ENCODE data around the gene CMSS1.

CMSS1 gene

DNA sequence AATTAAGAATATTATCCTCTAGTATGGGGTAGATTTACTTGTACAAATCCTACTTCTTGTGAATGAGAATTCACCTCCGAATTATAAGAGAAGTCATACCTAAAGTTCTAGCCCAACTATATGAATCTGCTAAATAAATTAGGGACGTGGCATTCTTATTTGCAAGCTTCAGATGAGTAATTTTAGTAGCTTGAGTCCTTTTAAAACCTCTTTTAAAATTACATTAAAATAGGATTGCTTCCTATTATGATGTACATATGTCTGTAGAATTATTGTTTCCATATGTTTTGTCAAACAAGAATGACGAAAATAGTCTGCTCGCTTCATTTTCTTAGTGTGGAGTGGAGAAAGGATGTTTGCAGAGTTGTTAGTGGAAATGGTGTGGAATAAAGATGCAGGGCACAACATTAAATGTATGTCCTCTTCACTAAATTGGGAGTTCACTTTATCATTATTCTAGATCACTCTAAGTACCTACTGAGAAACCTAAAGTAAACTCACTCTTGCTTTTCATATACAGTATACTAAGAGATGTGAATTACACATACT is 59.4 kb downstream of the CMSS1 start:
- DNase-seq = no peak

DNA sequence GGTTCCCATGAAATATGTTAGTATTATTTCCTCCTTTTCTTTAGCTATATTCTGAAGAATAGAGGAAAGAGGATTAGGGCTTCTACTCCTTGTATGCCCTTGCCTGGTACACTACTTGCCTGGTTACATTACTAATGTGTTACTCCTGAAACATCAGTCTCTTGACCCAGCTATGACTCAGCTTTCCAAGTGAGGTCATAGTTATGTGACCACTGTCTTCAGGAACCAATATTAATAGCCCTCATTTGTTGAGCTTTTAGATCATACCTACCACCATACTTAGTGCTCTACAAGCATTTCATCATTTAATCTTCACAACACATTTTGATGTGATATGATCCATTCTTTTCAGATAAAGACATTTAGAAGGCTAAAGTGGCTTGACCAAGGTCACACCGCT is 60.3 kb downstream of the CMSS1 start:
- no peak for DNase-seq

DNA sequence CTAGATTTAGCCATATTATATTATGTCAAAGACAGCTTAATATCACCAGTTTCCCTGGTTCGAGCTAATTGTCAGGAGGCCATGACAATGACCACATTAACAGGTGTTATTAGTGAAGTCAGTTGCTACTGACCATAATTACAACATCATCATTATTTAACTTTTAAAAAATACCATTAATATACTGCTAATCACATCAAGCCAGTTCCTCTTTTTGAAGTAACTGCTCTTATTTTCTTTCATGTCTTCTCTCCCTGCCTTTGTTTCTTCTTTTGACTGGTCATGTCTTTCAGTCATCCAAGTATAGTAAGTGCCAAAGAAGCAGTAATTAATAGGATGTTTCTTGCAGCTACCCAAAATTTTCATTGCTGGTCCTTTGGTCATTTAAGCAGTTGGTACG is 61.6 kb downstream of the CMSS1 start:
- DNase-seq = no peak

DNA sequence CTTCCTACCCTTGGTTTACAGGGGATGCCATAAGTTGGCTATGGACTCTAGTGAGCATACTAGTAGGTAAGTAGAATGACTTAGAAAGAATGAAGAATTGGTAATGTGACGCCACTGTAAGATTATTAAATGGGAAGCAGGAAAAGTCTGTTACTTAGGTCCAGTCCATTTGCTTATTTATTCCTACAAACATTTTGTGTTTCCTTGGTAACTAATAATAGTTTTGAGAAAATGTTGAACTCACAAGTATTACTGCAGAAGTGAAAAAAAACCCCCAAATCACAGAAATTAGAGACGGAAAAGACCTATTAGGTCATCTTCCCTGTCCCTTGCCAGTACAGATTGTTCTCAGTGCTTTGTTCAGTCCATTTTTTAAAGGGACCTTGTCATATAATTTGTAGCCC is 63.5 kb downstream of the CMSS1 start:
- no peak for DNase-seq

DNA sequence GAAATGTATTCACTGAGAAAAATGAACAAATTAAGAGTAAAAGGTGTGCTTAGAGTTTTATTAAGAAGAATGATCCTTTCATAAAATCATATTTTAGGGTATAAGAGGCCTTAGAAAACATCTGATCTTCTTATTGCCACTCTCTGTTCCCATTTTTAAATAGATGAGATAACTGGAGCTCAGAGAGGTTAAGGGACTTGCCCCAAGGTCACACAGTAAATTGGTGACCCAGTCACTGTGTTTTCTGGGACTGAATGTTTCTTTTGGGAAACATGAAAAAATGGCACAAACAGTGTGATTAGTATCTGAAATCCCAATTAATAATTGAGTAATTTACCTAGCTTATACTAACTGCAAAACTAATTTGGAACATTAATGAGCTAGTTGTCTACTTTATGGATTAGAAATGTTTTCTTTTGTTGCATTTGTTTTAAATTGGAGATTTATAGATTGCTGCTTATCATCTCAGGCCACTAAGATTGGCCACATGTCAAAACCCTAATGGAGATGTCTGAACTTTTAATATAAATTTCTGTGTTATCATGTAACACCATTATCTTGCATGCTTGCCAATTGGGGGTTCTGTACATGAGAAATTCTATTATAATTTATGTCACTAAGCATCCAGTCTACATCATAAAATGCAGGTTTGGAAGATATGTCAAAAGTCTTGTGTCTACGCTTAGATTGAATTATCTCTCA is 64.9 kb downstream of the CMSS1 start:
- no peak for DNase-seq

DNA sequence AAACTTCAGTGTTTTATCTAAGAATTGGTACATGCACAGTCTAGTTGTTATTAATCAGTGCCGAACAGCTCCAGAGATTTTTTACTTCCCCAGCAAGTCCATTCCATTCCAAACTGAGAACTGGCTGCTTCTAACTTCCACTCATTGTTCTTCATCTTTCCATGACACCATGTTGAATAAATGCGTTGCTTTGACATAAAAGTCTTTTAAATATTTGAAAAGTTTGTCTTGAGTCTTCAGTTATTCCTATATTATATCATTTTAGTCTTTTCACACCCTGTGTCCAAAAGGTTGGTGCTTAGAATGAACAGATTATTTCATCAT is 65.4 kb downstream of the CMSS1 start:
- DNase-seq = no peak

DNA sequence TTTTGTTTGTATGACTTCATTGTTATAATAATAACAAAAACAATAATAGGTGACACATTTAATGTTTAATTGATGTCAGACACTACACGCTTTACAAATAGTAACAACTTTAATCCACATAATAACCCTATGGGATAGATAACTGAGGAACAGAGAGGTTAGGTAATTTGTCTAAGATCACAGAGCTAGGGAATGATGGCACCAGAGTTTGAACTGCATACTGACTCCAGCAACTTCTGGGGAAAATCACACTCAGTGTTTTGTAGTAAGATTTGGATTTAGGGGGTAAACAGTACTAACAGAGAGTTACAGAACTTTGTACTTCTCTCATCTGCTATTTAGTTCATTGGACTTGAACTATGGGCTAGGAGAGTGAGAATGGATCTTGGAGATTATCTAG is 66.0 kb downstream of the CMSS1 start:
- no peak for DNase-seq

DNA sequence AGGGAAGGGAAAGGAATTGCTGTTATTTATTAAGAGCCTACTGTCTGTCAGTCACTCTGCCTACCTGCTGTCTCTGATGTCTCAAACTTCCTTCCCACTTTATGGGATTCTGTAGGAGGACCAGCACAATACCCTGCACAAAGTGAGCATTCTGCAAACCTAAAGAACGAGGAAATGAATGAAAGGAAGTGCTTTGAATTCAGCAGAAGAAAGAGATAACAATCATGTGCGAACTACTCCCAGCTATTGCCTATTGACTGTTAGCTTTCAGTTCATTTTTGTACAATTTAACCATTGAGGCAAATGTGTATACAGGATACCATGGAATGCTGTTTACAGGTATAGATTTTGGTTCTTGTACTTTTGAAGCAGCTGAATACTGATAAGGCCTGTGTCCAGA is 66.8 kb downstream of the CMSS1 start:
- DNase-seq = no peak

DNA sequence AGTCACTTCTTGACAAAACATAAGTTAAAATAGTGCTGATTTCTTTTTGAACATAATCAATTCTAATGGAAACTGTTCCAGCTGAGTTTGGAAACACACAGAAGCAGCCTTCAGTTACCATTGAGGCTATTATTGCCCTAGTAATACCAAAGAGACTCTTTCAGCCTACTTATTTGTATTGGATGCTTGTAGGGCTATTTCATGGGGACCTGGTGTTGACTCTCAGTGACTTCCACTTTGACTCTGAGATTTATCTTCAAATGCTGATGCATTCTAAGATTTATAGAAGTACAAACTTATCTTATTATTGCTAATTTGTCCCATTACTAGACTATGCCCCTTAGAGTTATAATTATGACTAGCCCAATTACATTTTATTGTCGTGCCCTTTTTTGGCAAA is 67.4 kb downstream of the CMSS1 start:
- DNase-seq = no peak

DNA sequence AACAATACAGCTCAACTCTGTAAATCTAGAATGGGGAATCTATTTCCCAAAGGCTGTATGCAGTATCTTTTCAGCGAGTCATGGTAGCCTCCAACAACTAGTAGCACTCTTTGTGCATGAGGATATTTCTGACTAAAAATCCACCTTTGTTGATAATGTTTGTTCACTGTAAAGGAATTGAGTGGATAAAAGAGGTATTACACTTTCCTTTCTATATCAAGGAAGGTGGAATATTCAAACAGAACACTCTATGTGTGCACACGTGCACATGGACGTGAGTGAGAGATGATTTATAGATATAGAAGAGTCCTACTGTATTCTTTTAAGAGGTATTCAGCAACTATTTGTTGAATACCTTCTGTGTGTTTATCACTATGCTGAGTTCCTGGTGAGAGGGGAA is 68.2 kb downstream of the CMSS1 start:
- no peak for DNase-seq

DNA sequence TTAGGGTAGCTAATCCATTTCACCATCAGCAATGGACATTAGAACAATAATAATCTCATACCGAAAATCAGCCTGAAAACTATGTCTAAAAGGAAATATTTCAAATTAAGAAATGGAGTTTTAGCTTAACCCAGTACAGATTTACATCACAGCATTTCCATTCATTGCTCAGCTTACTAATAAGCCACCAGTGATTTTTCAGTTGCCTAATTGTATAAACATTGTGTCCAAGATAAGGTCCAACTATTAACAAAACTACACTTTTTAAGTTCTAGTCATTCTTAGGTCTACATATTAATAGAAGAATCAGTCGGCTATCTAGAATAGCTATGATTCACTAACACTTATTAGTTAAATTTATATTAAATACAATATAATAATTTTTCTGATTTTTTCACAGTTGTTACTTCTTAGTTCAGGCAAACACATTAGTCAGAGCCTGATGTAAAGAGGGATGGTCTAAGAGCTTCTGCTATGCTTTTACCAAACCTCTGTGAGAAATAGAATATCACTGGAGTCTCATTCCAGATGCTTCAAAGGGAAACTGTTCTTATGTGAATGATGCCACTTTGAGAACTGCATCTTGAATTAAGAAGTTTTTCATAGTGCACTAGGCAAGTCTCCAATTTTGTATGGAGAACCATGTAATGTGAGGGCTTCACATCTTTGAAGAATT is 74.1 kb downstream of the CMSS1 start:
- DNase-seq = no peak

DNA sequence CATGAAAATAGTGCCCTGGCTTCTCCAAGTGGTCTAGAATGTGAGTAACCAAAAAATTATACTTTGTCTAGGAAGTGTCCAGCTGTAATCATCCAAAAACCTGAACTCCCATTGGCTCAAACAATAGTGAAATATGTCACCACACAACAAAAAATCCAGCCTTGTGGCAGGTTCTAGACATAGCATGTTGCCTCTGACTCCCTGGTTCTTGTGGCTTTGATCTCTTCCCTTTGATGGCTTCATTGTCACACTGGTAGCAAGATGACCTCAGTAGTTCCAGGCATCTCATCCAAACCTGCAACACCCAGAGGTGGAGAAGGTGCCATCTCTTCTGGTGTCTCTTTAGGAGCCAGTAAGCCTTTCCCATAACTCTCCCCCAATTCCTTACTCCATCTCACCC is 74.7 kb downstream of the CMSS1 start:
- DNase-seq = no peak

DNA sequence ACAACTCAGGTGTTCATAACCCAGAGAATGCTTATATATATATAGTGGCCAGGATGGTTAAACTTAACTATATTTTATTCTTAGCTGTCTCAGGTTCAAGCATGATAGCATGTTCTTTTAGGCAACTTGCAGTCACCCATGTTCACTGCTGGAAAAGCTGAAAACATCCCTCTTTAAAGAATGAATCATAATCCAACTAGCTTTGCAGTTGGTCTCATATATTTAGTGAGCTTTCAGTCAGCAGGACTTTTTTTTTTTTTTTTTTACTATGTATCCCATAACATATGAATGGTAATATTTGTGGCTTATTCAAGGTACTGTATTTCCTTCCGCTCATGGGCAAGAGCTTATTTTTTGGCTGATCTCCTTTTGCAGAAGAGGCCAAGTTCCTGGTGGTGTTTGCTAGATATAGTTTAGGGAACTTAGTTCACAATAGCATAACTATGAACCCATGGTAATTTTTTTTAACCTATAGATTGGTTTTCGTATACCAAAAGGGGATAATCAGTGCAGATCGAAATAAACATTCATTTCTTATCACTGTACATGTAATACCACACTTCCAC is 77.6 kb downstream of the CMSS1 start:
- DNase-seq = no peak

DNA sequence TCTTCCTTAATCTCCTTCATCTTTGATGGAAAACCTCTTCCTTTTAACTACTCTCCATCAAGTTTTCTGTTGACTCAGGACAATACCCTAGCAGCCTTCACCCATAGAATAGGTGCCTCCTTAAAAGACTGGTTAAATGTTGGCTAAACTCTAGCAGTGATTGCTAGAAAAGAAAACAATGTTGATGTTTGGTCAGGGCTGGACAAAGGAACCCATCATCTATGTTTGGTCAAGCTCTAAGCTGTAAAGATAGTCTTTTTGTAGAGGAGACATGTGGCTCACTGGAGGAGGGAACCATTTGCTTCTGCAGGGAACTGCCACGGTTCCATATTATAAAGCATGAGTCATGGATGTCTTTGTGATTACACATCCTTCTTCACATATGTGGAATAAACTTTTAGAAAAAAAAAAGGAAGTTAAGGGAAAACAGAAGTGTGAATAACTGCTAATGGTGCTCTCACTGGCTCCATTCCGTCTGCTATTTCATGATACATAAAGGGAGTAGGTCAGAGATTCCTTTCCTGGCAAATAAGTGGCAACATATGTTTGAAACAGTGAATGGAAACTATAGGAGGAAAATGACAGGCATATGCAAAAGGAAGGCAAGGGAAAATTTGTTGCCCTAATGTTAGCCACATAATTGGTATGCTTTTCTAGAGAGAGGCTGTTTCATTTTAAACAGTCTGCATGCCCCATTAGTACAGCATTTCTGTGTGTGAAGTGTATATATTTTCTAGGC is 78.2 kb downstream of the CMSS1 start:
- DNase-seq = no peak

DNA sequence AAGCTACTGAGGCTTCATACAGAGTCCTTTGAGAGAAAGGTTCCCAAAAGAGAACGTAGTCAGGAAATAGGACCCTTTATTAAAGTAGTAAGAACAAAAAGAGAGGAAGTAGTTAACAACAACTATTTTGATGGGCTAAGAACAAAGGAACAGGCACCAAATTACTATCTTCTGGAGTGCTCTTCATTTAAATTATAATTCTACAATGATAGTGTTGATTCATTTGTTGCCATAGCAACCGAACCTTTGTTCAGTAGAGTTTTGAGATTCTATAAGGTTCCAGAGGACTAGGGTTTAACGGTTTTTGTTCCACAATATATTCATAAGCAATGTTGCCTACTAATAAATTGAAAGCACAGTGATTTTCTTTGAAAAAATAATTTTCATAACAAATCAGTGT is 78.8 kb downstream of the CMSS1 start:
- no peak for DNase-seq

DNA sequence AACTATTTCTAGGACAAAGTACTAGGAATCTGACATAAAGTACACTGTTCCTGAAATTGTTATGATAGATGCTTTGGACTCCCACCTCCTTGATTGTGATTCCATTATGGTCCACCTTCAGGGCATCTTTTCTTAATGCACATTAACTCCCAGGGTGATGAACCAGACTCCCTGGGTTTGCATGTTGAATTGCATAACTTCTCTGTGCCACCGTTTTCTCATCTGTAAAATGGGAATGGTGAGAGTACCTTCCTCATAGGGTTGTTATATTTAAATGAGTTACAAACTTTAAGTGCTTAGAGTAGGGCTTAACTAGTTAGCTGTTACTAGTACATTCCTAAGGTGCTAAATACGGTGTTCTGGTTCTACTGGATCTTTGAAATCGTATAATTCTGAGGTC is 81.9 kb downstream of the CMSS1 start:
- DNase-seq = no peak

DNA sequence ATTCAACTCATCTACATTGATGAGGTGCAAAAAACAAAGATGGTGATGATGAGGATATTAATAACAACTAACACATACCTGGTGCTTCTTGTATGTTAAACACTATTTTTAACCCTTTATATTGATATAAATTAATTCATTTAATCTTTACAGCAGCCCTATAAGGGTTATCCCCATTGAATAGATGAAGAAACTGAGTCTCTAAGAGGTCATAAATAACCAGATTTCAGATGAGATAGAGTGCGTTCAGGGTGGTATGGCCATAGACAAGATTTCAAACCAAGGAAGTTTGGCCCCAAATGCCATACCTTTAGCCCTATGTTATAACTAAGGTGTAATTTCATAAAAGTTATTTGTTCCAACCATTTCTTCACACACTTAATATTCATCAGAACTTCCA is 82.6 kb downstream of the CMSS1 start:
- DNase-seq = no peak

DNA sequence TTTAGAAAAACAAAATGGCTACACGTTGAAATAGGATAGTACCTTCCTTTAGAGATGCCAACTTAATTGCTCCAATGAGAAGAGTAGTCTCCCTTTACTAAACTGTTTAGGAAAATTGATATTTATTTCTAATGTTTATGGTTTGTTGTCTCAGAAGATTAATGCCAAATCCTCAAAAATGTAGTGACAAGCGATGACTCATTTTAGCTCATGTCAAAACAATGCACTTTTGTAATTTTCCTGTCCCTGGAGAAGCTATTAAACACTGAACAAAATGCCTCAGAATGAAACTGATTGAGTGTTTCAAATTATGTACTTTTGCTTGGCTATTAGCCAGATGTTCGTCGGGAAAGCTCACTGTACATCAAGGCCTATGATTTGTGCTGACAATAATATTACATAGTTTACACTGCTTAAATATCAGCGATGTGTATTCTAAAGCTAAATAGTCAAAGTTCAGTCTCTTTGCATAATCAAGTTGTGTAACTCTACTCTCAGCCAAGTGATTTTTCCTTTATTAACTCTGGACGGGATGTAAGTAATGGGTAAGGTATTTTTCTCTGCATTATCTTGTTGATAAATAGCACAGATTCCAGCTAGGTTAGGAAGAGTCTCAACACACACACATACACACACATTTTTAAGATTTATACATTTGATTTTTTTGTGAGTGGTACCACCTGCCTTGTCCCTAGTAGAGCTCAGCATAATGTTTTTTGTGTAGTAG is 83.7 kb downstream of the CMSS1 start:
- DNase-seq = no peak

DNA sequence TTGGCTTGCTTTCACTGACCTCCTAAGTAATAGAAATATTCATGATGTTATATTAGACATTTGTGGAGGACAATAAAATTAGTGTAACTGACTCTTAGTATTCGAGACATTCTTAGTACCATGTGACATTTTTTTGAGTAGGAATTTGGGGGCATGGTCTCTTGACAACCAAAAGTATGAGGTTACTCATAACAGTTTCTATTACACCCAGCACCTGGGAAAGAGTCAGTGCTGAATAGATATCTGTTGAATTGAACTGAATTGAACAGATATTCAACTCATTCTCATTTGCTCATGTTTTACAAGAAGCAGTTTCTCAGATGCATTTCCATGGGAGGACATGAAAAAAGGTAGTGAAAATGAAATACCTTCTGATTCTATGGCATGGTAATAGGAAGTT is 84.4 kb downstream of the CMSS1 start:
- no peak for DNase-seq

DNA sequence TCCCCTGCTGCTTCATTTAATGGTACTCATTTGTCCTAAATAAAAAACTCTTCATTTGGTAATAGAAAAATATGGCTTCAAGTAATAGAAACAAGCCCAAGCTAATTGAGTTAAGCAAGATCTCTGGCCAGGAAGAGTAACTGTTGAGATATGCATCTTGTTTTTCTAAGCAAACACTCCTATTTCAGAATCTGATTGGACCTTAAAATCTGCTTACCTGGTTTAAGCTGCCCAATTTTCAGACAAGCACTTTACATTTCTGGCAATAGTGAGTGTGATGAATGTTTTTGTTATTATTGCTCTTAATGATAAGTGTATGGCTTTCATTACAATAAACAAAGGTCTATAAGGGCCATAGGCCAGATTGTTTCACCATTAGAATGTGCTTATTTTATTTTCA is 86.2 kb downstream of the CMSS1 start:
- no peak for DNase-seq

DNA sequence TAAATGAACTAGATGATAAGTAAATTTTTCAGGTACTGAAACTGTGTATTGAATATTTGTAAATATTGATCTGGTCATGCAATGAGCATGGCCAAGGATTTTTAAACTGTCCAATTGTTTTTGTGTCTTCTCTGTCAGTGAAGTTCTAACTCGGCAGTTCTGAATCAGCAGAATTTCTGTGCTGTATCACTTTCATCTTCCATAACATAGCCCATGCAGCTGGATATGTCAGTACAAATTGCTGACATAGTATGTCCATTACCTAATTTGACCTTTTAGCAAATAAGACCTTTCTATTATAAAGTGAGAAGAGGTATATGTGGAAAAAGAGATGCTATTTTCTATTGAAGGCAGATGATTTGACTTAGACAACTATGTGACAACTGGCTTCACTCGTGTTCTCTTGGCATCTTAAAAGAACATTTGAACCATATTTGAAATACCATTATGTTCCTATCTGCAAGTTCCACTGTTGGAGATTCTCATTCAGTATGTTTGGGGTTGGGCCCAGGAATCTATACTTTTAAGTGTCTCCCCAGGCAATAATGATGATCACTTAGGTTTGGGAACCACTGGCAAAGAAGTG is 90.4 kb downstream of the CMSS1 start:
- DNase-seq = no peak

DNA sequence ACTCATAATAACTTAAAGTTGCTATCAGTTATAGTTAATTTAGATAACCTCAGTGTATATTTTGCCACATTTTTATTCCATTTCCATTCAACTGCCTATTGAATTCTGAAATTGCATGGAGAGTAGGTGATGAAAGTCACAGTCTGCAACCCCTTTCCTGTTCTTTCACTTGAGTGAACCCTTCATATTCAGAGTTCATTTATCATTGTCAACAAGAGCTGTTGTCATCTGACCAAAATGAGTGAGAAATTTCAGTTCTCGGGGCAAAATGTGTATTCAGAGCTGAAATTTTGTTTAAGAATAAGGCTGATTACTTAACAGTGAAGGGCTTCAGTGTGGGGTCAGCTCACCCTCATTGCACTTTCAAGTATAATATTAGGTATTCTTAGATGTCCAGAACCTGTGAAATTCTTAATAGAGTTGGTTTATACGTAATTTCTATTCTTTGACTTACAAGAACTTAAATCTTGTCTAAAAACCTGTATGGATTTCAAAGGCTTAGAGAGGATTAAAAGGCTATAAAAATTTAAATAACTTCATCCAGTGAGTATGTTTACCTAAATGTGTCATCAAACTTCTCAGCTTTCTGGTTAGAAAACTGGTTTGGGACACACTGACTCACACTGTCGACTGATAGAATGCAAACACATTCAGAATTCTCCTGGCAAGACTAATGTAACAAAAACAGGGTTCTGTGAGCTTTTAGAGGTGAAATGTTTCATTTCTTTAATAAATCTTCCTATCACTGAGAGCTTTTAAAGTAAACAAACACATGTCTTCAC is 92.2 kb downstream of the CMSS1 start:
- no peak for DNase-seq

Measured in activated CD8-positive, alpha-beta memory T cell treated with anti-CD3 and anti-CD28 coated beads for 24 hours (primary cell).